ENCODE data around the gene GATAD2B.

DNA sequence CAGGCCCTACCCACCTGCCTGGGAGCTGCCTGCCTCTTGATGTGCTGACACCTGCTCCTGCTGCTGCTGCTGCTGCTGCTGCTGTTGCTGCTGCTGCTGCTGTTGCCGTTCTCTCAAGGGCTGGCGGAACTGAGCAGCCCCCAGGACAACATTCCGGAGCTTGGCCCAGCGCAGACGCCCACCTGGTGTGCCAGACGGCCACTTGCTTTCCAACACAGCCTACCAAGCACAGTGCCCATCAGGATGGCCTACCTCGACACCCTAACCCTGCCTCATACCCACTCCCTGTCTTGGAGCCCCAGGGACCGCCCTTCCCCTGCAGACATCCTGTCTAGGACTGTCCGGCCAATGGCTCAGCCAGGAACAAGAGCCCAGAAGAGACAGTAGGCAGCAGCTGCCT, 12.0 kb upstream of the GATAD2B start:
- TF ChIP-seq, protein P1, sequence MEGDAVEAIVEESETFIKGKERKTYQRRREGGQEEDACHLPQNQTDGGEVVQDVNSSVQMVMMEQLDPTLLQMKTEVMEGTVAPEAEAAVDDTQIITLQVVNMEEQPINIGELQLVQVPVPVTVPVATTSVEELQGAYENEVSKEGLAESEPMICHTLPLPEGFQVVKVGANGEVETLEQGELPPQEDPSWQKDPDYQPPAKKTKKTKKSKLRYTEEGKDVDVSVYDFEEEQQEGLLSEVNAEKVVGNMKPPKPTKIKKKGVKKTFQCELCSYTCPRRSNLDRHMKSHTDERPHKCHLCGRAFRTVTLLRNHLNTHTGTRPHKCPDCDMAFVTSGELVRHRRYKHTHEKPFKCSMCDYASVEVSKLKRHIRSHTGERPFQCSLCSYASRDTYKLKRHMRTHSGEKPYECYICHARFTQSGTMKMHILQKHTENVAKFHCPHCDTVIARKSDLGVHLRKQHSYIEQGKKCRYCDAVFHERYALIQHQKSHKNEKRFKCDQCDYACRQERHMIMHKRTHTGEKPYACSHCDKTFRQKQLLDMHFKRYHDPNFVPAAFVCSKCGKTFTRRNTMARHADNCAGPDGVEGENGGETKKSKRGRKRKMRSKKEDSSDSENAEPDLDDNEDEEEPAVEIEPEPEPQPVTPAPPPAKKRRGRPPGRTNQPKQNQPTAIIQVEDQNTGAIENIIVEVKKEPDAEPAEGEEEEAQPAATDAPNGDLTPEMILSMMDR (IDR thresholded peaks at IDR 0.05): no peak
- no peak for TF ChIP-seq EP300 (IDR thresholded peaks at IDR 0.05; ENCODE audit: low read depth)
